Liver (tissue), 9 donors: ENCODE measurements around the gene SERP2. TPM values are rescaled to one million over a fixed set of nuclear protein-coding genes. Genes with fewer than 3 reads are reported as not detected.

Experiments used
- DNase-seq: peaks from one replicate; pipeline ENCODE4 v3.0.0-alpha.2; 2017; ENCODE audit warnings: low spot score
- H3K27ac ChIP-seq, 2 donors: one replicate each; pipeline ENCODE4 v1.7.0; 2013; ENCODE audit warnings: inconsistent platforms in 2 of 2, low read length in 2 of 2, control low read depth in 1 of 2, low read depth in 1 of 2, mild to moderate bottlenecking in 1 of 2
- H3K27me3 ChIP-seq, 4 donors: one replicate each; pipeline versions ENCODE4 v1.6.1 to v1.7.0; 2013; ENCODE audit warnings: low read length in 3 of 4, inconsistent platforms in 1 of 4, mild to moderate bottlenecking in 1 of 4, moderate library complexity in 1 of 4; ENCODE audit not compliant: control insufficient read depth in 4 of 4, insufficient read depth in 4 of 4
- H3K36me3 ChIP-seq, 4 donors: one replicate each; pipeline versions ENCODE4 v1.6.1 to v1.7.0; 2013; ENCODE audit warnings: low read length in 3 of 4, mild to moderate bottlenecking in 3 of 4, low read depth in 1 of 4, moderate library complexity in 1 of 4; ENCODE audit not compliant: control insufficient read depth in 4 of 4, insufficient read depth in 3 of 4
- H3K4me1 ChIP-seq, 4 donors: one replicate each; pipeline versions ENCODE4 v1.6.1 to v1.7.0; 2013; ENCODE audit warnings: low read length in 3 of 4, mild to moderate bottlenecking in 3 of 4, moderate library complexity in 1 of 4; ENCODE audit not compliant: control insufficient read depth in 4 of 4, insufficient read depth in 4 of 4
- H3K4me3 ChIP-seq, 3 donors: one replicate each; pipeline versions ENCODE4 v1.6.1 to v1.7.0; 2013; ENCODE audit warnings: low read length in 3 of 3, control low read depth in 1 of 3, low read depth in 1 of 3, mild to moderate bottlenecking in 1 of 3
- H3K9ac ChIP-seq, 2 donors: one replicate each; pipeline ENCODE4 v1.7.0; 2013; ENCODE audit warnings: low read length in 2 of 2, mild to moderate bottlenecking in 2 of 2, moderate library complexity in 2 of 2, control low read depth in 1 of 2, low read depth in 1 of 2
- H3K9me3 ChIP-seq, 4 donors: one replicate each; pipeline versions ENCODE4 v1.6.1 to v1.7.0; 2013; ENCODE audit warnings: low read length in 3 of 4; ENCODE audit not compliant: control insufficient read depth in 4 of 4
- EGR1 ChIP-seq, 2 donors: IDR thresholded peaks; 2 replicates each; pipeline ENCODE4 v1.6.1; 2016 to 2018; ENCODE audit warnings: antibody characterized with exemption in 2 of 2, low read depth in 2 of 2
- FOXA1 ChIP-seq: IDR thresholded peaks from 2 replicates; pipeline ENCODE4 v1.6.1; 2016; ENCODE audit warnings: antibody characterized with exemption
- FOXA2 ChIP-seq: IDR thresholded peaks from 2 replicates; pipeline ENCODE4 v1.6.1; 2016; ENCODE audit warnings: antibody characterized with exemption
- GABPA ChIP-seq, 2 donors: IDR thresholded peaks in 1 of 2; conservative IDR thresholded peaks in 1 of 2; 2 replicates each; pipeline ENCODE4 v1.6.1; 2016; ENCODE audit warnings: antibody characterized with exemption in 2 of 2, mild to moderate bottlenecking in 1 of 2, moderate library complexity in 1 of 2
- HNF4A ChIP-seq, 2 donors: conservative IDR thresholded peaks; 2 replicates each; pipeline ENCODE4 v1.6.1; 2016; ENCODE audit warnings: antibody characterized with exemption in 2 of 2, mild to moderate bottlenecking in 2 of 2
- HNF4G ChIP-seq: IDR thresholded peaks from 2 replicates; pipeline ENCODE4 v1.6.1; 2016; ENCODE audit warnings: antibody characterized with exemption
- JUND ChIP-seq, 2 donors: IDR thresholded peaks; 2 replicates each; pipeline ENCODE4 v1.6.1; 2016; ENCODE audit warnings: antibody characterized with exemption in 2 of 2
- NR2F2 ChIP-seq: IDR thresholded peaks from 2 replicates; pipeline ENCODE4 v1.6.1; 2016; ENCODE audit warnings: antibody characterized with exemption
- RAD21 ChIP-seq, 2 donors: IDR thresholded peaks; 2 replicates each; pipeline ENCODE4 v1.6.1; 2016; ENCODE audit warnings: antibody characterized with exemption in 2 of 2, mild to moderate bottlenecking in 2 of 2
- RXRA ChIP-seq, 2 donors: IDR thresholded peaks; 2 replicates each; pipeline ENCODE4 v1.6.1; 2017 to 2018; ENCODE audit warnings: antibody characterized with exemption in 2 of 2, mild to moderate bottlenecking in 1 of 2
- SP1 ChIP-seq: IDR thresholded peaks from 2 replicates; pipeline ENCODE4 v1.6.1; 2018; ENCODE audit warnings: antibody characterized with exemption, mild to moderate bottlenecking
- TAF1 ChIP-seq: conservative IDR thresholded peaks from 2 replicates; pipeline ENCODE4 v1.6.1; 2016; ENCODE audit warnings: antibody characterized with exemption, mild to moderate bottlenecking
- YY1 ChIP-seq: IDR thresholded peaks from 2 replicates; pipeline ENCODE4 v1.6.1; 2016; ENCODE audit warnings: antibody characterized with exemption, mild to moderate bottlenecking
- WGBS: extraction: QIAGEN DNeasy Blood & Tissue Kit; methylation state at CpG from one replicate; pipeline ENCODE4 v1.1.7; 2013; 5-methylcytosine and 5-hydroxymethylcytosine counted together
- polyA plus RNA-seq, 2 donors: library from polyadenylated mRNA; stranded (reverse) in 1 of 2; unstranded in 1 of 2; fragments of 200-250 nt in 1 of 2; fragments of >200 nt in 1 of 2; fragmentation: Nextera tagmentation in 1 of 2; extraction: Ambion mirVana in 1 of 2; gene quantifications; one replicate each; pipeline versions ENCODE4 v1.2.1 to v1.2.3, GENCODE V29; 2013 to 2015
- total RNA-seq, 2 donors: library from RNA; depleted of rRNA; stranded (reverse); fragments of >200 nt; gene quantifications; one replicate each; pipeline ENCODE4 v1.2.3, GENCODE V29; 2014
- TF ChIP-seq, protein P1 (sequence below): IDR thresholded peaks from 2 replicates; pipeline ENCODE4 v1.6.1; 2016; ENCODE audit warnings: antibody characterized with exemption
- TF ChIP-seq, protein P2 (sequence below): IDR thresholded peaks from 2 replicates; pipeline ENCODE4 v1.6.1; 2016; ENCODE audit warnings: antibody characterized with exemption
- TF ChIP-seq, protein P3 (sequence below): fragments of 150-350 bp; IDR thresholded peaks from 2 replicates; pipeline ENCODE4 v1.5.1; 2017; ENCODE audit warnings: improper control_type of control experiment, low read depth, low read length; ENCODE audit not compliant: missing input control
- TF ChIP-seq, protein P4 (sequence below): IDR thresholded peaks from 2 replicates; pipeline ENCODE4 v1.6.1; 2016; ENCODE audit warnings: antibody characterized with exemption
- TF ChIP-seq, protein P5 (sequence below): IDR thresholded peaks from 2 replicates; pipeline ENCODE4 v1.6.1; 2016; ENCODE audit warnings: antibody characterized with exemption, mild to moderate bottlenecking
- donor health status: healthy.
- donor health status: healthy.
- donor health status: healthy.
- donor health status: healthy.
- donor health status: healthy.

SERP2 gene
- total and polyA plus RNA-seq, 4 donors, result 2.0 to 4.6 (median 3.6) TPM

DNA sequence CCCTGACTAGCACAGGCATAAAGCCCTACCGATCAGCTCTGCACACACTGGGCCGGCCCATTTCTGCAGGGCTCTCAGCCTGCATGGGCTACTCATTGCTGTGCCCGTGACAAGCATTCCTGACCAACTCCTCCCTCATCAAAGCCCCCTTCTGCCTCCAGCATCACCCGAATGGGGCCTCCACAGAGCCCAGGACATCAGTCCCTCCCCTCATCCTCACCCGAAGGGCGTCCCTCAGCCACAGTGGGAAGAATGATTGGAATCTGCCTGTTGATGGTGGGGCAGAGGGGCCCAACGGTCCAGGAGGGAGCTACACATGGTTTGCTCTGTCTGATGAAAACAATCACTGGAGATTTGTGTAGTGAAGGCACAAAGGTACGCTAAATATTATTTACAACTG, 43.8 kb downstream of the SERP2 start:
- WGBS, result 92% methylated on average over 8 of the region's 8 CpGs
- TF ChIP-seq FOXA2 (no peak), EGR1 (IDR thresholded peaks at IDR 0.05; ENCODE audit: low read depth in 2 of 2) (no peak), HNF4G (no peak), NR2F2 (no peak), SP1 (no peak), JUND (IDR thresholded peaks at IDR 0.05) (no peak), GABPA (IDR thresholded peaks at IDR 0.05 in 1 of 2, conservative IDR thresholded peaks at IDR 0.05 in 1 of 2) (no peak), FOXA1 (no peak), RXRA (IDR thresholded peaks at IDR 0.05) (no peak), HNF4A (conservative IDR thresholded peaks at IDR 0.05) (no peak), RAD21 (IDR thresholded peaks at IDR 0.05) (no peak), TAF1 (no peak), YY1 (no peak)
- TF ChIP-seq, protein P1, sequence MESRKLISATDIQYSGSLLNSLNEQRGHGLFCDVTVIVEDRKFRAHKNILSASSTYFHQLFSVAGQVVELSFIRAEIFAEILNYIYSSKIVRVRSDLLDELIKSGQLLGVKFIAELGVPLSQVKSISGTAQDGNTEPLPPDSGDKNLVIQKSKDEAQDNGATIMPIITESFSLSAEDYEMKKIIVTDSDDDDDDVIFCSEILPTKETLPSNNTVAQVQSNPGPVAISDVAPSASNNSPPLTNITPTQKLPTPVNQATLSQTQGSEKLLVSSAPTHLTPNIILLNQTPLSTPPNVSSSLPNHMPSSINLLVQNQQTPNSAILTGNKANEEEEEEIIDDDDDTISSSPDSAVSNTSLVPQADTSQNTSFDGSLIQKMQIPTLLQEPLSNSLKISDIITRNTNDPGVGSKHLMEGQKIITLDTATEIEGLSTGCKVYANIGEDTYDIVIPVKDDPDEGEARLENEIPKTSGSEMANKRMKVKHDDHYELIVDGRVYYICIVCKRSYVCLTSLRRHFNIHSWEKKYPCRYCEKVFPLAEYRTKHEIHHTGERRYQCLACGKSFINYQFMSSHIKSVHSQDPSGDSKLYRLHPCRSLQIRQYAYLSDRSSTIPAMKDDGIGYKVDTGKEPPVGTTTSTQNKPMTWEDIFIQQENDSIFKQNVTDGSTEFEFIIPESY, result no peak
- TF ChIP-seq, protein P2, sequence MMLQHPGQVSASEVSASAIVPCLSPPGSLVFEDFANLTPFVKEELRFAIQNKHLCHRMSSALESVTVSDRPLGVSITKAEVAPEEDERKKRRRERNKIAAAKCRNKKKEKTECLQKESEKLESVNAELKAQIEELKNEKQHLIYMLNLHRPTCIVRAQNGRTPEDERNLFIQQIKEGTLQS, result no peak
- TF ChIP-seq, protein P3, sequence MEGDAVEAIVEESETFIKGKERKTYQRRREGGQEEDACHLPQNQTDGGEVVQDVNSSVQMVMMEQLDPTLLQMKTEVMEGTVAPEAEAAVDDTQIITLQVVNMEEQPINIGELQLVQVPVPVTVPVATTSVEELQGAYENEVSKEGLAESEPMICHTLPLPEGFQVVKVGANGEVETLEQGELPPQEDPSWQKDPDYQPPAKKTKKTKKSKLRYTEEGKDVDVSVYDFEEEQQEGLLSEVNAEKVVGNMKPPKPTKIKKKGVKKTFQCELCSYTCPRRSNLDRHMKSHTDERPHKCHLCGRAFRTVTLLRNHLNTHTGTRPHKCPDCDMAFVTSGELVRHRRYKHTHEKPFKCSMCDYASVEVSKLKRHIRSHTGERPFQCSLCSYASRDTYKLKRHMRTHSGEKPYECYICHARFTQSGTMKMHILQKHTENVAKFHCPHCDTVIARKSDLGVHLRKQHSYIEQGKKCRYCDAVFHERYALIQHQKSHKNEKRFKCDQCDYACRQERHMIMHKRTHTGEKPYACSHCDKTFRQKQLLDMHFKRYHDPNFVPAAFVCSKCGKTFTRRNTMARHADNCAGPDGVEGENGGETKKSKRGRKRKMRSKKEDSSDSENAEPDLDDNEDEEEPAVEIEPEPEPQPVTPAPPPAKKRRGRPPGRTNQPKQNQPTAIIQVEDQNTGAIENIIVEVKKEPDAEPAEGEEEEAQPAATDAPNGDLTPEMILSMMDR, result no peak
- TF ChIP-seq, protein P4, sequence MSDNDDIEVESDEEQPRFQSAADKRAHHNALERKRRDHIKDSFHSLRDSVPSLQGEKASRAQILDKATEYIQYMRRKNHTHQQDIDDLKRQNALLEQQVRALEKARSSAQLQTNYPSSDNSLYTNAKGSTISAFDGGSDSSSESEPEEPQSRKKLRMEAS, result no peak
- TF ChIP-seq, protein P5, sequence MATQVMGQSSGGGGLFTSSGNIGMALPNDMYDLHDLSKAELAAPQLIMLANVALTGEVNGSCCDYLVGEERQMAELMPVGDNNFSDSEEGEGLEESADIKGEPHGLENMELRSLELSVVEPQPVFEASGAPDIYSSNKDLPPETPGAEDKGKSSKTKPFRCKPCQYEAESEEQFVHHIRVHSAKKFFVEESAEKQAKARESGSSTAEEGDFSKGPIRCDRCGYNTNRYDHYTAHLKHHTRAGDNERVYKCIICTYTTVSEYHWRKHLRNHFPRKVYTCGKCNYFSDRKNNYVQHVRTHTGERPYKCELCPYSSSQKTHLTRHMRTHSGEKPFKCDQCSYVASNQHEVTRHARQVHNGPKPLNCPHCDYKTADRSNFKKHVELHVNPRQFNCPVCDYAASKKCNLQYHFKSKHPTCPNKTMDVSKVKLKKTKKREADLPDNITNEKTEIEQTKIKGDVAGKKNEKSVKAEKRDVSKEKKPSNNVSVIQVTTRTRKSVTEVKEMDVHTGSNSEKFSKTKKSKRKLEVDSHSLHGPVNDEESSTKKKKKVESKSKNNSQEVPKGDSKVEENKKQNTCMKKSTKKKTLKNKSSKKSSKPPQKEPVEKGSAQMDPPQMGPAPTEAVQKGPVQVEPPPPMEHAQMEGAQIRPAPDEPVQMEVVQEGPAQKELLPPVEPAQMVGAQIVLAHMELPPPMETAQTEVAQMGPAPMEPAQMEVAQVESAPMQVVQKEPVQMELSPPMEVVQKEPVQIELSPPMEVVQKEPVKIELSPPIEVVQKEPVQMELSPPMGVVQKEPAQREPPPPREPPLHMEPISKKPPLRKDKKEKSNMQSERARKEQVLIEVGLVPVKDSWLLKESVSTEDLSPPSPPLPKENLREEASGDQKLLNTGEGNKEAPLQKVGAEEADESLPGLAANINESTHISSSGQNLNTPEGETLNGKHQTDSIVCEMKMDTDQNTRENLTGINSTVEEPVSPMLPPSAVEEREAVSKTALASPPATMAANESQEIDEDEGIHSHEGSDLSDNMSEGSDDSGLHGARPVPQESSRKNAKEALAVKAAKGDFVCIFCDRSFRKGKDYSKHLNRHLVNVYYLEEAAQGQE, result no peak
- DNase-seq, result no peak
- H3K4me3 ChIP-seq, result no peak overlapping the region
- no peak overlapping the region for H3K9ac ChIP-seq
- no peaks in the 10 kb centered on the region for H3K4me1 ChIP-seq
- no peaks in the 10 kb centered on the region for H3K9me3 ChIP-seq
- H3K36me3 ChIP-seq, result no peaks in the 10 kb centered on the region
- H3K27me3 ChIP-seq, result no peaks in the 10 kb centered on the region
- no peak overlapping the region for H3K27ac ChIP-seq
